HG02884 (cell line): ENCODE data around the gene MED22.
"Not testable (repeated sequence)": the region's sequence is repeated elsewhere in the genome, so short reads cannot be mapped to it uniquely, and the experiment has no call there.

ENCODE experiments used
- ATAC-seq: cut with Tn5 transposase; IDR thresholded peaks from one replicate; pipeline ENCODE4 v1.9.1; 2021; ENCODE audit warnings: mild to moderate bottlenecking, moderate library complexity; ENCODE audit not compliant: unreplicated experiment

MED22 gene

DNA sequence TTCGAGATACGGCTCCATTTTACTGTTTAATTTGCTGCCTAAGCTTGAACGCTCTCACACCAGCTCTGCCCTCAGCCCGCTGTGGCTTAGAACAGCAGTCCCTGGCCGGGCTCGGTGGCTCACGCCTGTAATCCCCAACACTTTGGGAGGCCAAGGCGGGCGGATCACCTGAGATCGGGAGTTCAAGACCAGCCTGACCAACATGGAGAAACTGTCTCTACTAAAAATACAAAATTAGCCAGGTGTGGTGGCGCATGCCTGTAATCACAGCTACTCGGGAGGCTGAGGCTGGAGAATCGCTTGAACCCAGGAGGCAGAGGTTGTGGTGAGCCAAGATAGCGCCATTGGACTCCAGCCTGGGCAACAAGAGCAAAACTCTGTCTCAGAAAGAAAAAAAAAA, 29.3 kb upstream of the MED22 start:
- ATAC-seq = not testable (repeated sequence)

DNA sequence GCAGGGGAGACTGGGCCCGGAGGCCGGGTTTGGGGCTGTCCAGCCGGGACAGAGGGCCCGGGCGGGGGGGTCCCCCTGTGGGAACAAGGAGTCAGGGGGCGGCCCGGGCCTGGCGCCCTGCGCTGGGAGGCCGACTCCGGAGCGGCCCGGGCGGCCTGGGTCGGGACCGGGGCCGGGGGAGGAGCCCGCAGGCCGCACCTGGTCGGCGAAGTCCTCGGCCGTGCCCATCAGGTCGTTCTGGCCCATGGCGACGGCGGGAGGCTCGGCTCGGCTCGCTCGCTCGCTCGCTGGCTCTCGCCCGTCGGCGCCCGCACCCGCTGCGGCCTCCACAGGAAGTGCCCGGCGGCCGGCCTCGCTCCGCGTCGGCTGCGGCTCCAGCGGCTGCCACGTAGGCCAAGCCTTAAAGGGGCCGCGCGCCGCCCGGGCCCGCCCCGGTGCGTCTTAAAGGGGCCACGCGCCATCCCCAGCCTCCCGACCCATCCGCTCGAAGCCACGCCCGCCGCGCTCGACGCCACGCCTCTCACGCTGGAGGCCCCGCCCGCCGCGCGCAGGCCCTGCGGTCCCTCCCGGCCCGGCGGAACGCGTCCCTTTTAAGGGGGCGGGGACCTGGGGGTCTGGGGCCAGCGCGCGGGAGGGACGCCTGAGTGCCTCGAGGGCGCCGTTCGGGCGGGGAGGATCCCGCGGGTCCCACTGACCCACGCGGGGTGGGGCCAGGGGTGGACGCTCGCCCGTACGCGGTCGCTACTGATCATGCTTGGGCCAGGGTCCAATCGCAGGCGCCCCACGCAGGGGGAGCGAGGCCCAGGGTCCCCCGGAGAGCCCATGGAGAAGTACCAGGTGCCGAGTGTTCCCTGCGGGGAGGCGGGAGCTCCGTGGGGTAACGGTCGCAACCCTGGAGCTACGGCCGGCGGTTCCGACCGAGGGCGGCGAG, 28.1 kb upstream of the MED22 start, which contains the start of the genes STKLD1 and SURF4:
STKLD1 (plus strand) TSS at position 643 of the 931 bp plus-strand sequence; CDS start at position 751, 108 bp downstream.
SURF4 (minus strand) TSS at position 337 of the 931 bp plus-strand sequence; CDS start at position 246, 91 bp downstream.
- peak; percentile 80 for ATAC-seq

DNA sequence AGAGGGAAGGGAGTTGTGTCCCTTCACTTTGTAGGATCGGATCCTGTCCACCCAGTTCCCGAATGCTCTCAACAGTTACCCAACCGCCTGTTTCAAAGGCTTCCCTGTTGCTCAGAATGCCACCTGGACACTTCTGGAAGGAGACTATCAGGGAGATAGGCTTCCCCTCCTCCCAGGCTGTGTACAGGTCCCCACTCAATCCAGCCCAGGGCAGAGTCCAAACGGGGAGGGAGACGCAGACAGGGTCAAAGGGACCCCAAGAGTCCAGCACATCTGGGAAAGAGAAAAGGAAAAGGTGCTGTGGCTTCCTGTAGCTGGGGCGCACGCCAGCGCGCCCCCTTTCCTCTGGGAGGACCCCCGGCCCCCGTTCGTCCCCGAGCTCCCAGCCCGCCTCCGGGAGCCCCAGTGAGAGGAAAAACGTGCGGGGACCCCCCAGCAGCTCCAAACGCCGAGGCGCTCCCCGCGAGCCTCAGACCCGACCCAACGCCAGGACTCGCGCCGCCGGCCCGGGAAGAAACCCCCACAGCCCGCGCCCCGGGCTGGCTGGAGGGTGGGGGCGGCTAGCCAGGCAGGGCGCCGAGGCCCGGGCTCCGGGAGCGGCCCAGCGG, 27.3 kb upstream of the MED22 start:
- ATAC-seq = peak; percentile 9

DNA sequence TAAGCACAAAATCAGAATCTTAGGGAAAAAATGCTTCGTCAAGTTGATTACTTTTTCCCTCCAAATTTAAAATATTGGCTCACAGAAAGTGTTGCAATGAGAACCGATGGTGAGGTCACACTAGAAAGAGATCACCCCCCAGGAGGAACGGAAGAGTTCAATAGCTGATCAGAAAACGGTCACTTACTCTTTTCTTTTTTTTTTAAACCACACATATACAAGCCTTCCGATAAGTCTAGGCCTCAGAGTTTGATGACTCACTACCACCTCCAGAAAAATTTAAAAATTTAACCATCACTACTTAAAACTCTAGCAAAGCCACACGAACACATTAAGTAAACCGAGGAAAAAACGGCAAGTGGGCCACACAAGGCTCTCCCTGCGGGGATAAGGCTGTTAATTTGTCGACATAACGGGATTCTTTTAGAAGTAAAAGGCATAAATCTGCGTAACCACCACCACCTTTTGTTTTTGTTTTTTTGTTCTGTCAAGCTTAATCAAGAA, 26.7 kb upstream of the MED22 start:
- no peak for ATAC-seq

DNA sequence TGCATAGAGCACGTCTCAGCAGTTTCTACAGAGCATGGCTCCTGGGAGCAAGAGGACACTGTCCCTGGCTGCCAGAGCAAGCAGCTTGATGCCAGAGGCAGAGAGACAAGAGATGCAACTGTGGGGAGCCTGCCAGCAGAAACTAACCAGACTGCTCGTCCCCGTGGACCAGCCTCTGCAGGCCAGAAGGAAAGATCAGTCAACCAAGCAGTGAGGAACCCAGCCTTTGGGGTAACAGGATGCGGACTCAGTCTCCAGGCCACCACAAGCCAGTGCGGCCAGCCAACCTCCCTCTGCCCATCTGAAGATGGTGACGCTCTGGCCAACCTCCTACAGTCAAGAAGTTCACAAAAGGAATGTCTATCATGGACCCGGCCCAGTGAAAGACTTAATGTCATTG, 24.2 kb upstream of the MED22 start:
- no peak for ATAC-seq

DNA sequence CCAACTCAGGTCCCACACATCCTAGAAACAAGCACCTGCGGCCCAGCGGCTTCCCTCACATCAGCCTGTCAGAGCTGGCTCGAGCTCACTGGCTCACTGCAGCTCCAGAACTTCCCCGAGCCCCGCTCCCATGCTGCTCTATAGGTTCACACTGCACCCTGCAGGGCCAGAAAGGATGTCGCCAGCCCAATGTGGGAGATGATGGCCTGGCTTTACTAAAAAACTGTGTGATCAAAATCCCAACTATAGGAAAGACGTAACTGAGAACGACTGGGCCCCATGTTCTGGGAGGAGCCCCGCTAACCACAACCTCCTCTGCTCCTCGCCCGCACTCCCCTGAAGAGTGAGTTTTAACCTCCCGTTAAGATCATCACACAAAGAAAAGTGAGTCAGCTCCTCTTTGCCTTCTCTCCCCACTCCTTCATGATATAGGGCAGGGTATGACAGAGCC, 23.4 kb upstream of the MED22 start:
- ATAC-seq = no peak

DNA sequence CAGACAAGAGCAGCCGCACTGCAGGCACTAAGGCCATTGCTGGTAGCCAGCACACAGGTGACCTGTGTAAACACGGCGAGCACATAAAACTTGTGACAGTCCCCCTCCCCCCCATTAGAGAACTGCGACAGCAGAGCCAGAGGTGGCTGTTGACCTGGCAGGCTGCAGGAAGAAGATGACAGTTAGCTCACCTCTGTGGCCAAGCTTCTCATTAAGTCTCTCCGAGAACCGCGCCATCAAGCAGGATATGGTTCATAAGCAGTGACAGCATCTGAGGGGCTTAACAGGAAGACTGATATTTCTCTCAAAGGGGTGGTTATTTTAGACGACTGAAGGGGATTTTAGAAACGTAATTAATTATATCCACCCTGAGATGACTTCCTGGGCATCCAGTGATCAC, 22.8 kb upstream of the MED22 start:
- no peak for ATAC-seq

DNA sequence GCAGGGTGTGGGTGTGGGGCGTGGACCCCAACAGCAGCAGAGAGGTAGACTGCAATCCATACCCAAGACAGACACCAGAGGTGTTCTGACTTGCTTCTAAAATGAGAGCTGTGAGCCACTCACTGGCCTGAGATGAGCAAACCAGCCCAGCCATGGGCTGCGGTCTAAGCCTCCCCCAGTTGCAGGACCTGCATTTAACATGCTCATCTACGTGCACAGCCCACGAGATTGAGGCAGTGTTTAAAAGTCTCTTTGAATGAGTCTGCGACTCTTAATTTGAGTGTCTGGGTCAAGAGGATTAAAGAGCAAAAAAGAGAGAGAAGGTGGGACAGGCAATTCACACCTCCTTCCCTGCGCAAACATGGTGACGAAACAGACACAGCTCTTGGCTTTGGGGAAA, 22.0 kb upstream of the MED22 start:
- ATAC-seq = no peak

DNA sequence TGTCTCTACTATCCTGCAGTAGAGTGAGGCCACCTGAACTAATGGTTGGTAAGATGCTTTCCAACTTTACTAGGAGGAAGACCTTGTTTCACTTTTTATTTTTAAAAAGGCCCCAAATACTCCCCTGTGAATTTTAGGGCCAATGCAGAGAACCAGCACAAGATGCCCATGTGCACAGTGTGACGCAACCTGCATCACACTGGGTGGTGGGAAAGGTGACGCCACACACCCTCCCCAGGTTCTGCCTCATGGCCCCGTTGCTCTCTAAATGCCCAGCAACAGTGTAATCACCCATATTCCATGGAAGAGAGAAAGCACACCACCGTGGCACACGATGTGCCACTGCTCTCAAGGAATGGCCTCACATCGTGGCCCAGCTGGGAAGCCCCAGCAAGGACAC, 21.5 kb upstream of the MED22 start:
- ATAC-seq = no peak

DNA sequence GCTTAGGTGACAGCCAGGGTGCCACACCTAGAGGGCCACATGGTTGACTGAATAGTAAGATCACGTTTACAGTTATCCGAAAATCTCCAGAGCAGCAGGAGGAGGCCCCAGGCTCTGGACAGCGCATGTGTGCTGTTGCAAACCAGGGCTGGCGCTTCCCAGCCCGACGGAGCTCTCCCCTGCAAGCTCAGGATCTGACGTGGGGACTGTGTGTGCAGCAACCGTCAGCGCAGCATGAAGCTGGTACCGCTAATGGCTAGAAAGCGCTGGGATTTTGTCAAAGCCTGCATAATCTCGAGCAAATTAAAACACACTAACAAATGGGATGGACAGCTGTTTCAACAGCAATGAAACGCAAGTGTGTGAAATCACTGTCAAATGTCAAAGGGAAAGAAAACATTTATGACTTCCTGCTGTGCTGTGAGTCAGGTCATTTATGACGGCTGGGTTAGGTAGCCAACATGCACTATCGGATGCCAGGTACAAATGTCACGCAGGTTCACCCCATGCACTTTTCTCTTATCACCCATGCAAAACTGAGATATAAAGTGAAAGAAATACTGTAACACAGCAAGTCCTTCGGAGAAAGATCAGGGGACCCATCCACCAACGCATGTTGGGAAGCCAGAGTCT, 20.4 kb upstream of the MED22 start:
- no peak for ATAC-seq

DNA sequence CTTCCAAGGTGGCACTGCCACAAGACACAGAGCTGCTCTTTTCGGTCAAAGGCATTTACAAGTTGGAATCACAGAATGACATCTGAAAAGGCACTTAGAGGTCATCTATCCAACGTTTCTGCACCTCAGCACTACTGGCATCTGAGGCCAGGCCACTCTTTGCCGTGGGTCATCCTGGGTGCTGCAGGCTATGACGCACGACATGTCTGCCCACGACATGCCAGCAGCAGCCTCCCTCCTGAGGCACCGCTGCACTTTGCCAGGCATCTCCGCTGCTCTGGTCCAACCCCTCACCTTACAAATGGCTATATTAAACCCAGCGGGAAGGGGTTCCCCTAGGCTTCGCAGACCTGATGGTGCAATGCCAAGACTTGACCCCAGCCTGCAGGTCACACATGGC, 19.8 kb upstream of the MED22 start:
- ATAC-seq = no peak

DNA sequence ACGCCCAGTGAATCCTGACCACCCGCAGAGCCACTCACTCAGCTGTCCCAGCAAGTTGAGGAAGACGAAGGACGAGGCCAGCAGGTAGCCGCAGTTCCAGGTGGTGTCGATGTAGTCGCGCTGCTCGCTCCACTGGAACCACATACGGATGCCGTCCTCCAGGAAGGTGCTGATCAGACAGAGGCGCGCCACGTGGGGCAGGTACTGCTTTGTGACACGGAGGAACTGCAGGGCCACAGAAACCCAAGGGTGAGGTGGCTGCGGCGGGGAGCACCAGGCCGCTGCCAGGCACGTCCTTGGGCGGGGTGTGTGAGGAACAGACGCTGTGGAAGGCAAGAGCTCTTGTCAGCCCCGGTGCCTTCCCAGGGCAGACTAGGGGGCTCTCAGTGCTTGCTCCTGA, 19.3 kb upstream of the MED22 start:
- ATAC-seq = no peak

DNA sequence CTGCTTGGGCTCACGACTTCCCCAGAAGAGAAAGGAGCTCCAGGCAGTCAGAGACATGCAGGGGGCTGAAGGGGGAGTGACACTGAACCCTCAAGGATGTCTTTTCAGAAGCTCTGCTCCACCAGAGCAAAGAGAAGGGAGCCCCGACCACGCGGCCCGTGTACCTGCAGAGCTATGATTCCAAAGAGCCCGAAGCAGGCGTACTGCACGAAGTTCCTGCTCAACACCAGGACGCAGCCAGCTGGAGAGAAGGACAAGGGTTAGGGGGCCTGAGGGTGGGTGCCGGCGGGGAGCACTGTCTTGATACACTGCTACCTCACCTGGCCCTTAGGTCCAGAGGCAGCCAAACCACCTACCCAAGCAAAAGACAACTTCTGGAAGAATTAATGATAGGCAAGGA, 18.5 kb upstream of the MED22 start:
- ATAC-seq = no peak

DNA sequence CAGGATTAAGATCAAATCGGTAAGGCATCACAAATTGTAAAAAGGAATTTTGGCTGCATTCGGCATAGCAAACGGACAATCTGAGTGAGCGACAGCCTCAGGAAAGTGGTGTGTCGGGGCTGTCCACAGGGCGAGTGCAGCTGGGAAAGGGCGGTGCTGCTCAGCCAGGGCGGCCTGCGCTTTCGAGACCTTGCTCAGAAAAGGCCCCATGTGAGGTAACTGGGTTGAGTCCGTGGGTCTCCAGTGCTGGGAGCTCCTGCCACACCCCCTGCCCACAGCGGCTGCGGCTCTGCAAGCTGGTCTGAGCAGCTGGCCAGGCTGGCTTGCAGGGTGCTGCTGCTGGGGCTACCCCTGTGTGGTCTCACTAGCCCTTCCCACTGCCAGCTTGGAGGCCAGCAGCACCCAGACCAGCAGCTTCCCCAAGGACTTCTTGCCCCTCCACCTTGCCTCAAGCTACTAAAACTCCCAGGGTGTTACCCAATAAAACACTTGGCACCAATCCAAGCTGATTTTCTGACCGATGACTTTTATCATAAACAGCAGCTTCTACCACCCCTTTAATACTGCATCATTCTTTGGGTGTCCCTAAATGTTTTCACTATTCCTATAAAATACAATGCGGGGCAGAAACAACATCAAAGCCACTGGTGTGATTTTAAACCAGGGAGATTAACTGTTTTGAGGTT, 14.6 kb upstream of the MED22 start:
- ATAC-seq = no peak

DNA sequence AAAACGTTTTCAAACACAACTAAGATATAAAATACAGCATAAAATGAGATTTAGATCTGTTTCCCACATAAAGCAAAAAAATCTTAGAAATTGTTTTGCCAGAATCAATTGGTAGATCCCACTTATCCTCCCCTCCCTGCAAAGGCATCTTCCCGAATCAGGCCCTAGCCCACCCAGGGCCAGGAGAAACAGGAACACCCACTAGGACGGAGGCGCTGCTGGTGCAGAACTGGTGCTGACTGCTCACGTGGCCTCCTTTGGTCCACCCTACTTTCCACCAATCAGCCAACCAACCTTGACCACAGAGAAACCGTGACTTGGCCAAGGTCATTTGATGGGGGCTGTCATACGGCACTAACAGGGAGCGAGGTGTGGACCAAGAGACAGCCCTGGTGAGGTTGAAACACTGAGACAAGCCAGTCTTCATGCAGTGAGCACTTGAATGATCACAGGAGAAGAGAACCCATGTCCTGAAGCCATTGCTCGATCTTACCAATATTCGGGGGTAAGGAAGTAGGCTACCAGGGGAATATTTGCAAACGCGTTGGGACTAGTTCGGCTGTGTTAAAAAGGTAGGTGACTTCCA, 13.7 kb upstream of the MED22 start:
- ATAC-seq = no peak

DNA sequence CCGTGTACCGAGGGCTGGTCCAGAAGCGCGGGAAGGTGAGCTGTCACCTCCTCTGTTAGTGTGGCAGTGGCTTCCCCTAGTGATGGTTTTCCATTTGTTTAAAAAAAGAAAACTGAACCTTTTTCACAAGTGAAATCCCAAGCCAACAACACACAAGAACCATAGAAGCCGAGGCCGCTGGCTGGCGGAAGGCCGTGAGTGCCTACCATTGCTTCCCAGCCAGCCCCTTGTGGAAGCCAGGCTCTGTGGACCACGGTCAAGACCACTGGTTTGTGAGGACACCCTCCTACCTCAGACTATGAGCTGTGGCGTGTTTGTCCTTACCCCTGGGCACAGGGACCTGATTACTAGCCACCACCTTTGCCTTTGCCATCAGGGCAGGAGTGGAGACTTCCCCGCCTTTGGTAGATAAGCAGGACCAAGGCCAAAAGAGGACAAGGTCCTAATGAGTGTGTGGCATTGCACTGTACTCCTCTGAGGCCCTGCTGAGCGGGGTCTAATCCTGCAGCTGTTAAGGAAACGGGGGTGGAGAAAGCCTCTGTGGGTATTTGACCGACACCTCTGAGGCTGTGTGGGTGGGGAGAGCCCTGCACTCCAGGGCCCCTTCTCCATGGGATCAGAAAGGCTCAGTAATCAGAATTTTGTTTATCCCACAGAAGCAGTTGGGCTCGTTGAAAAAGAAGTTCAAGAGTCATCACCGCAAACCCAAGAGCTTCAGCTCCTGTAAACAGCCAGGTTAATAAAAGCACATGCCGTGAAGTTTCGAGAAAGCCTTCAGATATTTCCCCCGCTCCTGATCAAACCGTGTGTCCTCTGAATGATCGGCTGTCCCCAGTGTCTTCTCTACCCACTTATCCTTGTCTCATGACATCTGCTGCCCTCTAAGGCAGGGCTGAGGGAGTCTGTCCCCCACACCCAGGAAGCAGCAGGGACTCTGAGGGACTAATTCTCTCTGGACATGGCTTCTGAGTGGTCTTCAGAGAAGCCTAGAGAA, 12.8 kb upstream of the MED22 start:
- no peak for ATAC-seq

DNA sequence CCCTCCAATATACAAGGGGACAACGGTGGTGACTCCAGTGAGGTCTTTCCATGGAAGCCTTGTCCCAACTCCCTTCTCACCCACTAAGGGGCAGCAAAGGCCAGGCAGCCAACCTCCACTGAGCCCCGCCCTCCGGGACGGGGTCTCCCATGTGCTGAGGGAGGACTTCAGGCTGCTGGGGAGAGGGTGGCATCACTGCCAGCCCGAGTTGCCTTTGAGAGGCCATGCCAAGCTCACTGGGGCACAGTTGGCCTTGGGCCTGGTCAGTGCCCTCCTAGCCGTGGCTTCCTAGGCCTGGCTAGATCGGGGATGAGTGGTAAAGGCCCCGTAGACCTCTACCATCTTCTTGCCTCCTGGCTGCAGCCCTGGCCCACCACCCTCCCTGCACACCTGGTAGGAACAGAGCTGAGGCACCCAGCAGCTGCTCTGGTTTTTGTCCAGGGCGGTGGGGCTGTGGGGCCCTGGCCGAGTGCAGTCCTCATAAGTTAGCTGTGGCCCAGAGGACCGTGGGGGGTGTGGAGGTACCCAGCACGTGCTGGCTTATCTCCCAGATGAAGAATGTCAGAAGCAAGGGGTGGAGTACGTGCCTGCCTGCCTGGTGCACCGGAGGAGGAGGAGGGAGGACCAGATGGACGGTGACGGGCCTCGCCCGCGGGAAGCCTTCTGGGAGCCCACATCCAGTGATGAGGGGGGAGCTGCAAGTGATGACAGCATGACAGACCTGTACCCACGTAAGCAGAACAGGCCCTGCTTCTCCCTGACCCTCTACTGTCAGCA, 11.7 kb upstream of the MED22 start:
- no peak for ATAC-seq

DNA sequence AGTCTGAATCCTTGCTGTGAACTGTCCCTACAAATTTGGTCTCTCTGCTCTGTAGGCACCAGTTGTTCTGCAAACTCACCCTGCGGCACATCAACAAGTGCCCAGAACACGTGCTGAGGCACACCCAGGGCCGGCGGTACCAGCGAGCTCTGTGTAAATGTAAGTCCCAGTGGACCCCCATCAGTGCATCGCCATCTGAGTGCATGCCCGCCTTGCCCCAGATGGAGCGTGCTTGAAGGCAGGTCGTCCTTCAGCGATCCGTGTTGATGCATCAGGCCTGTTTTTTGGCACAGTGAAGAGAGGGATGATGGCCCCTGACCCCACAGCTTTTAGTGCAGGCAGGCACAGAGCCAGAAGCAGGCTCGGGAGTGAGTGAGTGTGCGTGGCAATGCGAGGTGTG, 9.7 kb upstream of the MED22 start:
- no peak for ATAC-seq
